Neural cell (in vitro differentiated cells): ENCODE data around the gene CYP26A1. TPM values are rescaled to one million over a fixed set of nuclear protein-coding genes. Genes with fewer than 3 reads are reported as not detected.

Experiments
- H2AFZ ChIP-seq: fragments of 200-600, 300-800 bp; sonication (generic), shearing (Covaris generic); 2 replicates; pipeline ENCODE4 v1.6.0; 2014; ENCODE audit warnings: low read depth, mild to moderate bottlenecking, antibody characterized with exemption, low read length, moderate library complexity
- H3F3A ChIP-seq: fragments of 200-600 bp; shearing (Covaris generic); 2 replicates; pipeline ENCODE4 v1.6.1; 2016; ENCODE audit warnings: mild to moderate bottlenecking, moderate library complexity, mixed read lengths, antibody characterized with exemption, low read length; ENCODE audit not compliant: insufficient read depth, poor library complexity, severe bottlenecking
- H3K27ac ChIP-seq: fragments of 200-600, 300-800 bp; sonication (generic), shearing (Covaris generic); 2 replicates; pipeline ENCODE4 v1.5.1; 2014; ENCODE audit warnings: mild to moderate bottlenecking, low read length, moderate library complexity
- H3K27me3 ChIP-seq: fragments of 300-800, 200-600 bp; sonication (generic), shearing (Covaris generic); 2 replicates; pipeline ENCODE4 v1.6.0; 2014; ENCODE audit warnings: mild to moderate bottlenecking, low read depth, low read length, moderate library complexity; ENCODE audit not compliant: insufficient read depth
- H3K36me3 ChIP-seq: fragments of 300-800, 200-600 bp; sonication (generic), shearing (Covaris generic); 2 replicates; pipeline ENCODE4 v1.5.1; 2014; ENCODE audit warnings: mild to moderate bottlenecking, antibody characterized with exemption, low read length, moderate library complexity; ENCODE audit not compliant: insufficient read depth
- H3K4me2 ChIP-seq: fragments of 300-800, 200-600 bp; sonication (generic), shearing (Covaris generic); 2 replicates; pipeline ENCODE4 v1.6.0; 2014; ENCODE audit warnings: mild to moderate bottlenecking, low read length
- H3K4me3 ChIP-seq: fragments of 300-800, 200-600 bp; sonication (generic), shearing (Covaris generic); 2 replicates; pipeline ENCODE4 v1.5.1; 2014; ENCODE audit warnings: mild to moderate bottlenecking, low read length, moderate library complexity
- H3K79me2 ChIP-seq: fragments of 200-600 bp; shearing (Covaris generic); replicated peaks from 2 replicates; pipeline ENCODE4 v1.6.0; 2014; ENCODE audit warnings: mild to moderate bottlenecking, low read length, moderate library complexity; ENCODE audit not compliant: insufficient read depth
- H3K9ac ChIP-seq: fragments of 300-800, 200-600 bp; sonication (generic), shearing (Covaris generic); 2 replicates; pipeline ENCODE4 v1.6.1; 2016; ENCODE audit warnings: mild to moderate bottlenecking, low read length, mixed read lengths
- H3K9me2 ChIP-seq: fragments of 200-600 bp; shearing (Covaris generic); 2 replicates; pipeline ENCODE4 v1.6.1; 2016; ENCODE audit warnings: mild to moderate bottlenecking, low read length, mixed read lengths; ENCODE audit not compliant: insufficient read depth
- H3K9me3 ChIP-seq: fragments of 200-600, 300-800 bp; sonication (generic), shearing (Covaris generic); 2 replicates; pipeline ENCODE4 v1.6.1; 2016; ENCODE audit warnings: mild to moderate bottlenecking, mixed run types, low read length, moderate library complexity, mixed read lengths
- H4K20me1 ChIP-seq: fragments of 200-600 bp; shearing (Covaris generic); 2 replicates; pipeline ENCODE4 v1.6.1; 2016; ENCODE audit warnings: mild to moderate bottlenecking, mixed run types; ENCODE audit not compliant: insufficient read depth
- CTCF ChIP-seq: fragments of 450-650 bp; IDR thresholded peaks from 2 replicates; pipeline ENCODE4 v1.5.1; 2014; ENCODE audit warnings: antibody characterized with exemption, mild to moderate bottlenecking, moderate library complexity; ENCODE audit not compliant: poor library complexity, severe bottlenecking
- EP300 ChIP-seq: fragments of 450-650 bp; conservative IDR thresholded peaks from 2 replicates; pipeline ENCODE4 v1.6.1; 2014; ENCODE audit warnings: antibody characterized with exemption, mild to moderate bottlenecking, moderate library complexity; ENCODE audit not compliant: poor library complexity, severe bottlenecking
- EZH2 ChIP-seq: fragments of 200-600, 300-800 bp; shearing (Covaris generic), sonication (generic); IDR thresholded peaks from 2 replicates; pipeline ENCODE4 v1.6.1; 2014; ENCODE audit warnings: antibody characterized with exemption, low read length, borderline replicate concordance, mild to moderate bottlenecking; ENCODE audit not compliant: insufficient read depth, poor library complexity, severe bottlenecking
- MXI1 ChIP-seq: fragments of 450-650 bp; conservative IDR thresholded peaks from 2 replicates; pipeline ENCODE4 v1.6.1; 2014; ENCODE audit warnings: antibody characterized with exemption, mild to moderate bottlenecking; ENCODE audit not compliant: poor library complexity, severe bottlenecking
- POLR2AphosphoS5 ChIP-seq: IDR thresholded peaks from 2 replicates; pipeline ENCODE4 v1.6.1; 2012
- RAD21 ChIP-seq: fragments of 450-650 bp; conservative IDR thresholded peaks from 2 replicates; pipeline ENCODE4 v1.6.1; 2014; ENCODE audit warnings: antibody characterized with exemption, mild to moderate bottlenecking, moderate library complexity
- REST ChIP-seq: IDR thresholded peaks from 2 replicates; pipeline ENCODE4 v1.6.1; 2012; ENCODE audit warnings: borderline replicate concordance
- SMC3 ChIP-seq: fragments of 450-650 bp; conservative IDR thresholded peaks from 2 replicates; pipeline ENCODE4 v1.6.1; 2014; ENCODE audit warnings: antibody characterized with exemption, mild to moderate bottlenecking, moderate library complexity; ENCODE audit not compliant: poor library complexity
- TAF1 ChIP-seq: IDR thresholded peaks from 2 replicates; pipeline ENCODE4 v1.6.1; 2012; ENCODE audit warnings: low read depth
- polyA plus RNA-seq: library from polyadenylated mRNA; depleted of rRNA; stranded (reverse); fragments of >200 nt; gene quantifications from 2 replicates; pipeline ENCODE4 v1.2.3, GENCODE V29; 2014

Gene CYP26A1
- polyA plus RNA-seq, 1 donor from 2014 or later, result 0.77 TPM

GRCh38 chr10:93054486-93054885, 19.2 kb upstream of the CYP26A1 start:
- no peak overlapping the region for H3K4me3 ChIP-seq
- H2AFZ ChIP-seq, result no peak overlapping the region
- H3K4me2 ChIP-seq, result no peak overlapping the region
- H3F3A ChIP-seq, result no peaks in the 10 kb centered on the region
- peaks cover 7% of the 10 kb centered on the region for H3K36me3 ChIP-seq
- no peaks in the 10 kb centered on the region for H3K79me2 ChIP-seq
- no peak for TF ChIP-seq POLR2AphosphoS5
- no peak for TF ChIP-seq EZH2
- no peak for TF ChIP-seq TAF1
- no peak for TF ChIP-seq MXI1
- TF ChIP-seq CTCF, result no peak
- TF ChIP-seq SMC3, result no peak
- no peak for TF ChIP-seq RAD21
- no peak for TF ChIP-seq REST
- TF ChIP-seq EP300, result no peak
- H3K9ac ChIP-seq, result no peak overlapping the region
- no peaks in the 10 kb centered on the region for H3K9me2 ChIP-seq
- H3K9me3 ChIP-seq, result peaks cover 6% of the 10 kb centered on the region
- H3K27ac ChIP-seq, result no peak overlapping the region
- H3K27me3 ChIP-seq, result peaks cover 7% of the 10 kb centered on the region
- no peaks in the 10 kb centered on the region for H4K20me1 ChIP-seq

- H3K27me3 ChIP-seq, result peaks cover 44% of the 10 kb centered on the region
- no peak overlapping the region for H3K9ac ChIP-seq
- H3F3A ChIP-seq, result no peaks in the 10 kb centered on the region
- no peaks in the 10 kb centered on the region for H3K79me2 ChIP-seq
- no peak for TF ChIP-seq POLR2AphosphoS5
- no peak overlapping the region for H2AFZ ChIP-seq
- H3K36me3 ChIP-seq, result peaks cover 20% of the 10 kb centered on the region
- H3K9me3 ChIP-seq, result peaks cover 25% of the 10 kb centered on the region
- no peaks in the 10 kb centered on the region for H4K20me1 ChIP-seq
- no peaks in the 10 kb centered on the region for H3K9me2 ChIP-seq
- no peak overlapping the region for H3K27ac ChIP-seq
- H3K4me2 ChIP-seq, result no peak overlapping the region
- no peak overlapping the region for H3K4me3 ChIP-seq
These were observed 15.6 kb upstream of the CYP26A1 start for GRCh38 chr10:93058139-93058538.
